HCT116 (cell line): ENCODE measurements around the gene CUBN. TPM values are rescaled to one million over a fixed set of nuclear protein-coding genes. Genes with fewer than 3 reads are reported as not detected.

Source experiments
- ATAC-seq: fragments of 200-7000 bp; cut with Tn5 transposase; 2 replicates; pipeline ENCODE4 v1.9.1; 2020; ENCODE audit warnings: mild to moderate bottlenecking, moderate library complexity
- BruUV-seq: library from RNA; stranded (reverse); fragments of 400-500 nt; replicated peaks from 2 replicates; lab custom pipeline; 2021; lab: Mats Ljungman, UMichigan
- CTCF ChIA-PET: fragments of 300-600 bp; sonication (Branson Sonifier 250); formaldehyde crosslinking; loops from one replicate; lab custom pipeline; 2021; ENCODE audit warnings: antibody characterized with exemption; lab: Charles Lee
- POLR2A ChIA-PET: fragments of 300-600, 350-600 bp; sonication (Branson Sonifier 250); formaldehyde crosslinking; loops from one replicate; lab custom pipeline; 2021; ENCODE audit warnings: antibody characterized with exemption; lab: Charles Lee
- RAD21 ChIA-PET, 2 experiments: fragments of 300-600 bp; sonication (Branson Sonifier 250); formaldehyde crosslinking; loops; one replicate each; lab custom pipeline; 2023; ENCODE audit warnings: low total read pairs in 2 of 2; ENCODE audit not compliant: uncharacterized antibody in 2 of 2, unreplicated experiment in 2 of 2, low non-redundant PET in 1 of 2; lab: Charles Lee
- DNase-seq: peaks from one replicate; pipeline ENCODE4 v3.0.0-alpha.2; 2010; ENCODE audit warnings: low read depth, low spot score
- H2AFZ ChIP-seq: fragments of 200-600 bp; shearing (Covaris generic), sonication (generic); 2 replicates; pipeline ENCODE4 v1.6.1; 2017; ENCODE audit warnings: low read depth, mixed run types, mixed read lengths, antibody characterized with exemption, low read length; ENCODE audit not compliant: poor library complexity, severe bottlenecking
- H3K27ac ChIP-seq: 2 replicates; pipeline ENCODE4 v1.5.1; 2012; ENCODE audit warnings: low read depth, low read length
- H3K27me3 ChIP-seq: fragments of 200-600 bp; sonication (generic); 2 replicates; pipeline ENCODE4 v1.6.1; 2016; ENCODE audit warnings: mixed run types, low read length, mixed read lengths; ENCODE audit not compliant: insufficient read depth
- H3K36me3 ChIP-seq, 2 experiments: fragments of 200-500 bp in 1 of 2; fragments of 200-600 bp in 1 of 2; sonication (Bioruptor generic) in 1 of 2; sonication (generic) in 1 of 2; 2 replicates each; pipeline versions ENCODE4 v1.5.1 to v1.6.1; 2014 to 2016; ENCODE audit warnings: low read length in 2 of 2, inconsistent platforms in 1 of 2, mixed read lengths in 1 of 2, mixed run types in 1 of 2; ENCODE audit not compliant: insufficient read depth in 2 of 2, control insufficient read depth in 1 of 2
- H3K4me1 ChIP-seq, 2 experiments: fragments of 200-600 bp in 1 of 2; sonication (generic) in 1 of 2; 2 replicates each; pipeline versions ENCODE4 v1.5.1 to v1.6.1; 2012 to 2017; ENCODE audit warnings: low read length in 2 of 2, inconsistent platforms in 1 of 2, mild to moderate bottlenecking in 1 of 2, mixed read lengths in 1 of 2, mixed run types in 1 of 2, moderate library complexity in 1 of 2; ENCODE audit not compliant: insufficient read depth in 2 of 2, control insufficient read depth in 1 of 2
- H3K4me2 ChIP-seq: fragments of 200-600 bp; sonication (generic); 2 replicates; pipeline ENCODE4 v1.6.1; 2017; ENCODE audit warnings: mixed run types, low read length, mixed read lengths
- H3K4me3 ChIP-seq, 2 experiments: fragments of 200-600 bp in 1 of 2; sonication (generic) in 1 of 2; replicated peaks in 1 of 2; 2 replicates each; pipeline ENCODE4 v1.5.1; 2011 to 2016; ENCODE audit warnings: low read length in 2 of 2, control low read depth in 1 of 2, low read depth in 1 of 2, mild to moderate bottlenecking in 1 of 2, mixed read lengths in 1 of 2, mixed run types in 1 of 2
- H3K79me2 ChIP-seq: fragments of 200-600 bp; sonication (generic); 2 replicates; pipeline ENCODE4 v1.6.1; 2017; ENCODE audit warnings: mild to moderate bottlenecking, mixed run types, low read length, moderate library complexity, mixed read lengths; ENCODE audit not compliant: insufficient read depth
- H3K9ac ChIP-seq: fragments of 200-600 bp; sonication (generic); 2 replicates; pipeline ENCODE4 v1.6.1; 2016; ENCODE audit warnings: low read length, mixed read lengths
- H3K9me2 ChIP-seq: fragments of 200-600 bp; sonication (generic), shearing (Covaris generic); 2 replicates; pipeline ENCODE4 v1.6.1; 2017; ENCODE audit warnings: mixed run types, mild to moderate bottlenecking, moderate library complexity; ENCODE audit not compliant: insufficient read depth
- H3K9me3 ChIP-seq, 2 experiments: fragments of 200-500 bp in 1 of 2; fragments of 200-600 bp in 1 of 2; sonication (Bioruptor generic) in 1 of 2; sonication (generic) in 1 of 2; 2 replicates each; pipeline ENCODE4 v1.6.1; 2014 to 2017; ENCODE audit warnings: low read length in 2 of 2, mixed read lengths in 2 of 2, inconsistent platforms in 1 of 2, low read depth in 1 of 2, mild to moderate bottlenecking in 1 of 2, mixed run types in 1 of 2, moderate library complexity in 1 of 2; ENCODE audit not compliant: control insufficient read depth in 1 of 2, insufficient read depth in 1 of 2
- H4K20me1 ChIP-seq: fragments of 200-600 bp; sonication (generic), shearing (Covaris generic); 2 replicates; pipeline ENCODE4 v1.6.1; 2017; ENCODE audit warnings: mixed run types, mild to moderate bottlenecking, moderate library complexity; ENCODE audit not compliant: insufficient read depth
- ATF3 ChIP-seq: IDR thresholded peaks from 2 replicates; pipeline ENCODE4 v1.6.1; 2012
- CBX3 ChIP-seq: IDR thresholded peaks from 2 replicates; pipeline ENCODE4 v1.6.1; 2012; ENCODE audit warnings: low read depth
- CEBPB ChIP-seq: IDR thresholded peaks from 2 replicates; pipeline ENCODE4 v1.6.1; 2012; ENCODE audit warnings: low read depth
- FOSL1 ChIP-seq: IDR thresholded peaks from 2 replicates; pipeline ENCODE4 v1.6.1; 2012; ENCODE audit warnings: low read depth
- JUND ChIP-seq: IDR thresholded peaks from 2 replicates; pipeline ENCODE4 v1.6.1; 2012
- MAX ChIP-seq: IDR thresholded peaks from 2 replicates; pipeline ENCODE4 v1.6.1; 2012
- POLR2AphosphoS5 ChIP-seq: IDR thresholded peaks from 2 replicates; pipeline ENCODE4 v1.6.1; 2011; ENCODE audit warnings: mild to moderate bottlenecking, low read depth, low read length, moderate library complexity
- RAD21 ChIP-seq: IDR thresholded peaks from 2 replicates; pipeline ENCODE4 v1.6.1; 2012; ENCODE audit warnings: low read depth, mild to moderate bottlenecking
- SP1 ChIP-seq: IDR thresholded peaks from 2 replicates; pipeline ENCODE4 v1.6.1; 2012; ENCODE audit warnings: low read depth
- SRF ChIP-seq: IDR thresholded peaks from 2 replicates; pipeline ENCODE4 v1.6.1; 2012; ENCODE audit warnings: low read depth
- ZFX ChIP-seq: fragments of 450-650 bp; IDR thresholded peaks from 2 replicates; pipeline ENCODE4 v1.6.1; 2017
- ZNF274 ChIP-seq: fragments of 200-500 bp; sonication (Bioruptor generic); IDR thresholded peaks from 2 replicates; pipeline ENCODE4 v1.6.1; 2014; ENCODE audit warnings: mild to moderate bottlenecking, low read depth, low read length, inconsistent platforms
- intact Hi-C: fragments of 100-400 bp; cut with micrococcal nuclease; formaldehyde crosslinking; loops from 2 replicates; pipeline ENCODE4 v1.10.0; 2022
- total RNA-seq: library from RNA; stranded (reverse); gene quantifications from one replicate; pipeline ENCODE4 v1.2.1, GENCODE V29; 2021; ENCODE audit not compliant: unreplicated experiment
- TF ChIP-seq, protein P1 (sequence below): IDR thresholded peaks from 2 replicates; pipeline ENCODE4 v1.6.1; 2011; ENCODE audit warnings: mild to moderate bottlenecking, low read length, moderate library complexity; ENCODE audit not compliant: insufficient replicate concordance; ENCODE audit errors: extremely low read depth
- TF ChIP-seq, protein P2 (sequence below), 3 experiments: fragments of 200-600 bp in 1 of 3; sonication (generic) in 1 of 3; IDR thresholded peaks in 2 of 3; conservative IDR thresholded peaks in 1 of 3; 2 replicates each; pipeline ENCODE4 v1.5.1; 2012 to 2017; ENCODE audit warnings: low read depth in 2 of 3, low read length in 2 of 3, antibody characterized with exemption in 1 of 3, borderline replicate concordance in 1 of 3, control low read depth in 1 of 3, mild to moderate bottlenecking in 1 of 3, mixed read lengths in 1 of 3, mixed run types in 1 of 3, moderate library complexity in 1 of 3; ENCODE audit not compliant: insufficient read depth in 1 of 3

Gene CUBN
- total RNA-seq, 1 experiment from 2014 or later: 1.2 TPM

DNA sequence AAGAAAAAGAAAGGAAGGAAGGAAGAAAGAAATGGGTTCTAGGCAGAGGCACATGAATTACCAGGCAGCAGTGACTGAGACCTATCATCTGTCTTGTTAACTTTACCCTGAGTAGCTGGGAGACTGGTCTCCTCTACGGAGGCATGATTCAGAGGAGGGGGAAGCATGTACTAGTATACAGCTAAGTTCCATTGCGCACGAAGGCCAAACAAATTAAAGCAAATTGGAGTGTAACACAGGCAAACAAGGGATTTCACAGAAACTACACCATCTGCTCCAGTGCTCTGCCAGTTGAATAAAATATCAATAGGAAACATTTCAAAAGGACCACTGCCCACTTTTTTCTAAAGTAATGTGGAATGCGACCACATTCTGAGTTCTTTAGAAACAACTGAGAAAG, 246.5 kb downstream of the CUBN start:
- ChIA-PET POLR2A (interaction anchor here (1.6 kb wide), 1 partner anchor 9 kb away, joined by 5 read pairs; no protein-coding TSS in a partner anchor), RAD21 (no interaction called here), CTCF (no interaction called here)
- no peak overlapping the region for H3K27ac ChIP-seq
- TF ChIP-seq, protein P1, sequence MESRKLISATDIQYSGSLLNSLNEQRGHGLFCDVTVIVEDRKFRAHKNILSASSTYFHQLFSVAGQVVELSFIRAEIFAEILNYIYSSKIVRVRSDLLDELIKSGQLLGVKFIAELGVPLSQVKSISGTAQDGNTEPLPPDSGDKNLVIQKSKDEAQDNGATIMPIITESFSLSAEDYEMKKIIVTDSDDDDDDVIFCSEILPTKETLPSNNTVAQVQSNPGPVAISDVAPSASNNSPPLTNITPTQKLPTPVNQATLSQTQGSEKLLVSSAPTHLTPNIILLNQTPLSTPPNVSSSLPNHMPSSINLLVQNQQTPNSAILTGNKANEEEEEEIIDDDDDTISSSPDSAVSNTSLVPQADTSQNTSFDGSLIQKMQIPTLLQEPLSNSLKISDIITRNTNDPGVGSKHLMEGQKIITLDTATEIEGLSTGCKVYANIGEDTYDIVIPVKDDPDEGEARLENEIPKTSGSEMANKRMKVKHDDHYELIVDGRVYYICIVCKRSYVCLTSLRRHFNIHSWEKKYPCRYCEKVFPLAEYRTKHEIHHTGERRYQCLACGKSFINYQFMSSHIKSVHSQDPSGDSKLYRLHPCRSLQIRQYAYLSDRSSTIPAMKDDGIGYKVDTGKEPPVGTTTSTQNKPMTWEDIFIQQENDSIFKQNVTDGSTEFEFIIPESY: no peak
- H3K36me3 ChIP-seq: no peaks in the 10 kb centered on the region
- DNase-seq (no peak), ATAC-seq (no peak)
- H2AFZ ChIP-seq: no peak overlapping the region
- H3K9me3 ChIP-seq: no peaks in the 10 kb centered on the region
- intact Hi-C loops: no loop called here
- no peaks in the 10 kb centered on the region for H3K27me3 ChIP-seq
- H3K9ac ChIP-seq: no peak overlapping the region
- no peaks in the 10 kb centered on the region for H4K20me1 ChIP-seq
- H3K4me2 ChIP-seq: no peak overlapping the region
- no TSS peak for BruUV-seq
- peaks cover 0 to 5% of the 10 kb centered on the region in 2 experiments; a peak in 1 of 4 replicates for H3K4me1 ChIP-seq
- H3K4me3 ChIP-seq: no peak overlapping the region
- H3K79me2 ChIP-seq: no peaks in the 10 kb centered on the region
- H3K9me2 ChIP-seq: no peaks in the 10 kb centered on the region

DNA sequence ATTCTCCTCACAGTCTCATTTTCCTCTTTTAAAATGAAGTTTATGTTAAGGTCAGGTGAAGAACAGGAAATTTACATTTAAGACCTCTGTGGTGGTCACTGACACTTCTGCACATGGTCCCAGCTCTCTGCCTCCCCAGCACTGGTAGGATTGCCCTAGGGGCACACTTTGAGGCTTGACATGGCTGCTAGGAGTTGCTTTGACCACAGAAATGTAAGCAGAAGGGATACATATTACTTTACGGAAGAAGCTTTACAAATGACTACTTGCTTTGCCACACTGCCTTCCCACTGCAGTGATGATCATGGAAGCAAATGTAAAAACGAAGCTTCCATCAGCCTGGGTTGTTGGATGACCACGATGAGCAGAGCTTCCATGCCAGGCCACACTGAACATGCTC, 259.3 kb downstream of the CUBN start:
- Histone ChIP-seq H3K9me2 (no peaks in the 10 kb centered on the region), H3K4me2 (no peak overlapping the region), H3K27me3 (no peaks in the 10 kb centered on the region), H3K79me2 (no peaks in the 10 kb centered on the region), H3K4me1 (peaks cover 0 to 10% of the 10 kb centered on the region in 2 experiments; a peak in 2 of 4 replicates), H2AFZ (no peak overlapping the region), H3K36me3 (no peaks in the 10 kb centered on the region), H4K20me1 (no peaks in the 10 kb centered on the region), H3K9me3 (no peaks in the 10 kb centered on the region), H3K9ac (no peak overlapping the region), H3K27ac (no peak overlapping the region), H3K4me3 (no peak overlapping the region)
- no TSS peak for BruUV-seq
- POLR2A ChIA-PET: interaction anchor here (0.8 to 1.5 kb wide), 4 partner anchors 10 to 22 kb away, joined by 3 read pairs; no protein-coding TSS in a partner anchor
- ATAC-seq (no peak), DNase-seq (no peak)
- RAD21 ChIA-PET: no interaction called here
- TF ChIP-seq CBX3: no peak
- TF ChIP-seq, protein P1: no peak
- no peak for TF ChIP-seq MAX
- TF ChIP-seq RAD21: no peak
- no peak for TF ChIP-seq SP1
- TF ChIP-seq ZFX: no peak
- no peak for TF ChIP-seq FOSL1
- TF ChIP-seq ZNF274: no peak
- TF ChIP-seq ATF3: no peak
- no peak for TF ChIP-seq SRF
- TF ChIP-seq, protein P2, sequence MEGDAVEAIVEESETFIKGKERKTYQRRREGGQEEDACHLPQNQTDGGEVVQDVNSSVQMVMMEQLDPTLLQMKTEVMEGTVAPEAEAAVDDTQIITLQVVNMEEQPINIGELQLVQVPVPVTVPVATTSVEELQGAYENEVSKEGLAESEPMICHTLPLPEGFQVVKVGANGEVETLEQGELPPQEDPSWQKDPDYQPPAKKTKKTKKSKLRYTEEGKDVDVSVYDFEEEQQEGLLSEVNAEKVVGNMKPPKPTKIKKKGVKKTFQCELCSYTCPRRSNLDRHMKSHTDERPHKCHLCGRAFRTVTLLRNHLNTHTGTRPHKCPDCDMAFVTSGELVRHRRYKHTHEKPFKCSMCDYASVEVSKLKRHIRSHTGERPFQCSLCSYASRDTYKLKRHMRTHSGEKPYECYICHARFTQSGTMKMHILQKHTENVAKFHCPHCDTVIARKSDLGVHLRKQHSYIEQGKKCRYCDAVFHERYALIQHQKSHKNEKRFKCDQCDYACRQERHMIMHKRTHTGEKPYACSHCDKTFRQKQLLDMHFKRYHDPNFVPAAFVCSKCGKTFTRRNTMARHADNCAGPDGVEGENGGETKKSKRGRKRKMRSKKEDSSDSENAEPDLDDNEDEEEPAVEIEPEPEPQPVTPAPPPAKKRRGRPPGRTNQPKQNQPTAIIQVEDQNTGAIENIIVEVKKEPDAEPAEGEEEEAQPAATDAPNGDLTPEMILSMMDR (IDR thresholded peaks at IDR 0.05 in 2 of 3, conservative IDR thresholded peaks at IDR 0.05 in 1 of 3; ENCODE audit: borderline replicate concordance in 1 of 3, insufficient read depth in 1 of 3, low read depth in 2 of 3, low read length in 2 of 3): no peak
- TF ChIP-seq JUND: no peak
- TF ChIP-seq CEBPB: no peak
- TF ChIP-seq POLR2AphosphoS5: no peak
- intact Hi-C loops: no loop called here
- CTCF ChIA-PET: no interaction called here
